ENCODE data around the gene CAMP. TPM values are rescaled to one million over a fixed set of nuclear protein-coding genes. Genes with fewer than 3 reads are reported as not detected.
"Not testable (repeated sequence)": the region's sequence is repeated elsewhere in the genome, so short reads cannot be mapped to it uniquely, and the experiment has no call there.

Gene CAMP
- total and polyA plus RNA-seq, 3 experiments from 2014 or later, result not detected

- Mint-ChIP-seq H3K36me3 (no peaks in the 10 kb centered on the region), H3K4me3 (no peak overlapping the region), H3K9me3 (no peaks in the 10 kb centered on the region), H3K27me3 (peaks cover 2 to 8% of the 10 kb centered on the region in 2 donors), H3K4me1 (no peaks in the 10 kb centered on the region), H3K27ac (no peak overlapping the region)
- H3K27ac ChIP-seq (ENCODE audit: low read depth, low read length), result no peak overlapping the region
- no peaks in the 10 kb centered on the region for H3K4me1 ChIP-seq (ENCODE audit: insufficient read depth, low read length)
- POLR2A ChIA-PET, result no interaction called here
- no peak overlapping the region for H3K4me3 ChIP-seq (ENCODE audit: low read length)
- peak in 1 of 5 donors; percentile 9 for DNase-seq
- no peaks in the 10 kb centered on the region for H3K9me3 ChIP-seq (ENCODE audit: low read length)
- no peaks in the 10 kb centered on the region for H3K36me3 ChIP-seq (ENCODE audit: insufficient read depth, low read length)
- no peaks in the 10 kb centered on the region for H3K27me3 ChIP-seq (ENCODE audit: insufficient read depth, low read length, poor library complexity, severe bottlenecking)
- CTCF ChIA-PET, result interaction anchor here (0.8 to 1.2 kb wide), 2 partner anchors 10 to 1087 kb away, joined by 3 to 4 read pairs; partner anchors contain the start of gene CDC25A
Measured at GRCh38 chr3:48199117-48199516, 24.2 kb upstream of the CAMP start.

GRCh38 chr3:48202632-48203031, 20.7 kb upstream of the CAMP start:
- POLR2A ChIA-PET, result interaction anchor here (0.6 kb wide), 1 partner anchor 256 kb away, joined by 3 read pairs; no protein-coding TSS in a partner anchor
- Histone ChIP-seq H3K27me3 (ENCODE audit: insufficient read depth, low read length, poor library complexity, severe bottlenecking) (no peaks in the 10 kb centered on the region), H3K4me1 (ENCODE audit: insufficient read depth, low read length) (no peaks in the 10 kb centered on the region), H3K27ac (ENCODE audit: low read depth, low read length) (no peak overlapping the region), H3K36me3 (ENCODE audit: insufficient read depth, low read length) (no peaks in the 10 kb centered on the region), H3K9me3 (ENCODE audit: low read length) (no peaks in the 10 kb centered on the region), H3K4me3 (ENCODE audit: low read length) (no peak overlapping the region)
- DNase-seq, result no peak
- H3K4me3 Mint-ChIP-seq, result no peak overlapping the region
- peak overlapping the region in 1 of 8 donors; percentile 27 for H3K27ac Mint-ChIP-seq
- no peaks in the 10 kb centered on the region for H3K27me3 Mint-ChIP-seq
- H3K36me3 Mint-ChIP-seq, result no peaks in the 10 kb centered on the region
- CTCF ChIA-PET, result no interaction called here
- no peaks in the 10 kb centered on the region for H3K4me1 Mint-ChIP-seq
- no peaks in the 10 kb centered on the region for H3K9me3 Mint-ChIP-seq

DNA sequence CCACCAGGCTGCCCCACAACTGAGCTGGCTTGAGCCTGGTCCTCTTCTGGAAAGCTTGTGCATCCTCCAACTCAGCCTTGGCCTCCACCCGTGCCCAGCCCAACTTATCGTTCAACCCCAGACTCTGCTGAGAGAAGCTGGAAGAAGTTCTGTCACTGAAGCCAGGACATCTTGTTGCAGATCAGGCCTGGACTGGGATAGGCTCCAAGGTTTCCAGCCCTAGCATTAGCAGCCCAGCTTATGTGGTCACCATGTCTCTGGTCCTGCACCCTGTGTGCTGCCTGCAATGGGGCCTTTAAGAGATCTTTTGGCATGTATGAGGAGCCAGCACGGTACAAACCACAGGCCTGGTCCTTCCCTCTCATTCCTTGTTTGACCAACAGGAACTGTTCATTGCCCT, 15.2 kb upstream of the CAMP start:
- peaks cover 0 to 5% of the 10 kb centered on the region in 2 donors for H3K27me3 Mint-ChIP-seq
- no peaks in the 10 kb centered on the region for H3K4me1 ChIP-seq (ENCODE audit: insufficient read depth, low read length)
- H3K27ac ChIP-seq (ENCODE audit: low read depth, low read length), result no peak overlapping the region
- H3K27ac Mint-ChIP-seq, result no peak overlapping the region
- H3K27me3 ChIP-seq (ENCODE audit: insufficient read depth, low read length, poor library complexity, severe bottlenecking), result no peaks in the 10 kb centered on the region
- CTCF ChIA-PET, result no interaction called here
- no peak for DNase-seq
- peaks cover 0 to 1% (median 0%) of the 10 kb centered on the region in 3 donors for H3K4me1 Mint-ChIP-seq
- H3K36me3 ChIP-seq (ENCODE audit: insufficient read depth, low read length), result no peaks in the 10 kb centered on the region
- POLR2A ChIA-PET, result no interaction called here
- H3K4me3 ChIP-seq (ENCODE audit: low read length), result no peak overlapping the region
- H3K9me3 ChIP-seq (ENCODE audit: low read length), result no peaks in the 10 kb centered on the region
- no peaks in the 10 kb centered on the region for H3K36me3 Mint-ChIP-seq
- no peaks in the 10 kb centered on the region for H3K9me3 Mint-ChIP-seq
- no peak overlapping the region for H3K4me3 Mint-ChIP-seq

- Mint-ChIP-seq H3K27me3 (peaks cover 0 to 5% of the 10 kb centered on the region in 2 donors), H3K36me3 (no peaks in the 10 kb centered on the region), H3K4me1 (peaks cover 0 to 1% (median 0%) of the 10 kb centered on the region in 3 donors), H3K4me3 (no peak overlapping the region), H3K9me3 (no peaks in the 10 kb centered on the region), H3K27ac (peak overlapping the region in 2 of 8 donors; percentile 36 to 47)
- DNase-seq, result no peak
- Histone ChIP-seq H3K27ac (ENCODE audit: low read depth, low read length) (no peak overlapping the region), H3K36me3 (ENCODE audit: insufficient read depth, low read length) (no peaks in the 10 kb centered on the region), H3K27me3 (ENCODE audit: insufficient read depth, low read length, poor library complexity, severe bottlenecking) (no peaks in the 10 kb centered on the region), H3K4me3 (ENCODE audit: low read length) (no peak overlapping the region), H3K9me3 (ENCODE audit: low read length) (no peaks in the 10 kb centered on the region), H3K4me1 (ENCODE audit: insufficient read depth, low read length) (no peaks in the 10 kb centered on the region)
- CTCF ChIA-PET, result no interaction called here
- POLR2A ChIA-PET, result no interaction called here
Measured at GRCh38 chr3:48209445-48209844, 13.8 kb upstream of the CAMP start.

DNA sequence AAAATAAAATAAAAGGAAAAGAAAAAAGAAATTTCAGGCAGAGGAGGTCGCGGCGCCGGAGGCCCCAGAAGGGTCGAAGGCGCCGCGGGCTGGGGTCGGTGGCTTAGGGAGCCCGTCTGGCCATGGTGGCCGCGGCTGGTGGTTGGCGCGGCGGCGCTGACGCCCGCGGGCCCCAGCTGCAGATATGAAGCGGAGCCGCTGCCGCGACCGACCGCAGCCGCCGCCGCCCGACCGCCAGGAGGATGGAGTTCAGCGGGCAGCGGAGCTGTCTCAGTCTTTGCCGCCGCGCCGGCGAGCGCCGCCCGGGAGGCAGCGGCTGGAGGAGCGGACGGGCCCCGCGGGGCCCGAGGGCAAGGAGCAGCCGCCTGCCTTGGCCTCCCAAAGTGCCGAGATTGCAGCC, 12.8 kb upstream of the CAMP start:
- H3K4me1 ChIP-seq (ENCODE audit: insufficient read depth, low read length); CTCF ChIA-PET: not testable (repeated sequence)

DNA sequence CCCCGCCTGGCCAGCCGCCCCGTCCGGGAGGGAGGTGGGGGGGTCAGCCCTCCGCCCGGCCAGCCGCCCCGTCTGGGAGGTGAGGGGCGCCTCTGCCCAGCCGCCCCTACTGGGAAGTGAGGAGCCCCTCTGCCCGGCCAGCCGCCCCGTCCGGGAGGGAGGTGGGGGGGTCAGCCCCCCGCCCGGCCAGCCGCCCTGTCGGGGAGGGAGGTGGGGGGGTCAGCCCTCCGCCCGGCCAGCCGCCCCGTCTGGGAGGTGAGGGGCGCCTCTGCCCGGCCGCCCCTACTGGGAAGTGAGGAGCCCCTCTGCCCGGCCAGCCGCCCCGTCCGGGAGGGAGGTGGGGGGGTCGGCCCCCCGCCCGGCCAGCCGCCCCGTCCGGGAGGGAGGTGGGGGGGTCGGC, 11.5 kb upstream of the CAMP start:
- H3K36me3 ChIP-seq (ENCODE audit: insufficient read depth, low read length); DNase-seq; H3K36me3 Mint-ChIP-seq; H3K27me3 ChIP-seq (ENCODE audit: insufficient read depth, low read length, poor library complexity, severe bottlenecking); CTCF ChIA-PET; H3K27ac Mint-ChIP-seq; H3K4me1 ChIP-seq (ENCODE audit: insufficient read depth, low read length); H3K4me3 Mint-ChIP-seq; H3K4me3 ChIP-seq (ENCODE audit: low read length); POLR2A ChIA-PET; H3K27me3 Mint-ChIP-seq; H3K4me1 Mint-ChIP-seq; H3K9me3 ChIP-seq (ENCODE audit: low read length); H3K27ac ChIP-seq (ENCODE audit: low read depth, low read length); H3K9me3 Mint-ChIP-seq: not testable (repeated sequence)

More for the DNA sequence above, 12.8 kb upstream of the CAMP start:
- H3K9me3 Mint-ChIP-seq; H3K27ac ChIP-seq (ENCODE audit: low read depth, low read length); H3K4me1 Mint-ChIP-seq; H3K27me3 Mint-ChIP-seq; H3K36me3 ChIP-seq (ENCODE audit: insufficient read depth, low read length); H3K27me3 ChIP-seq (ENCODE audit: insufficient read depth, low read length, poor library complexity, severe bottlenecking); POLR2A ChIA-PET; H3K4me3 ChIP-seq (ENCODE audit: low read length); DNase-seq; H3K4me3 Mint-ChIP-seq; H3K36me3 Mint-ChIP-seq; H3K27ac Mint-ChIP-seq; H3K9me3 ChIP-seq (ENCODE audit: low read length): not testable (repeated sequence)

DNA sequence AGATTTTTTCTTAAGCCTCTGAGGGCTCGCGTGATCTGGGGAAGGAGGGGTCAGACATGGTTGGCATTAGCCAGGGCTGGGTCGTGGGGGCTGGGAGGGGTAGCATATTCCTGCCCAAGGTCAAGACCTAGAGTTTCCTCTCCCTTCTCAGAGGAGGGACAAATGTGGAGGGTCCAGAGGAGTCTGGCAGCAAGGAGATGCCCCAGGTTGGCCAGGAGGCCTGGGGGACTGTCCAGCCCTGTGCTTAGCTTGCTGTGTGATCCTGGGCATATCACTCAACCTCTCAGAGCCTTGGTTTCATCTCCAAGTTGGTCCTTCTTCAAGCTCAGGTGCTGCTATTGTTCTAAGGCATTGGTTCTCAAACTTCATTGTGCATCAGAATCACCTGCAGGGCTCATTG, 9.1 kb upstream of the CAMP start:
- Histone ChIP-seq H3K9me3 (ENCODE audit: low read length) (no peaks in the 10 kb centered on the region), H3K4me3 (ENCODE audit: low read length) (no peak overlapping the region), H3K27ac (ENCODE audit: low read depth, low read length) (no peak overlapping the region), H3K36me3 (ENCODE audit: insufficient read depth, low read length) (no peaks in the 10 kb centered on the region), H3K27me3 (ENCODE audit: insufficient read depth, low read length, poor library complexity, severe bottlenecking) (no peaks in the 10 kb centered on the region), H3K4me1 (ENCODE audit: insufficient read depth, low read length) (no peaks in the 10 kb centered on the region)
- ChIA-PET CTCF (no interaction called here), POLR2A (no interaction called here)
- DNase-seq, result no peak
- no peak overlapping the region for H3K4me3 Mint-ChIP-seq
- H3K4me1 Mint-ChIP-seq, result peaks cover 0 to 1% (median 0%) of the 10 kb centered on the region in 3 donors
- H3K9me3 Mint-ChIP-seq, result no peaks in the 10 kb centered on the region
- peaks cover 0 to 7% of the 10 kb centered on the region in 2 donors for H3K27me3 Mint-ChIP-seq
- no peak overlapping the region for H3K27ac Mint-ChIP-seq
- no peaks in the 10 kb centered on the region for H3K36me3 Mint-ChIP-seq

- no peaks in the 10 kb centered on the region for H3K36me3 Mint-ChIP-seq
- peak overlapping the region in 2 of 8 donors; percentile 6 to 78 for H3K27ac Mint-ChIP-seq
- H3K4me3 Mint-ChIP-seq, result no peak overlapping the region
- no peak for DNase-seq
- H3K4me1 ChIP-seq (ENCODE audit: insufficient read depth, low read length), result no peaks in the 10 kb centered on the region
- H3K9me3 Mint-ChIP-seq, result no peaks in the 10 kb centered on the region
- ChIA-PET POLR2A (no interaction called here), CTCF (no interaction called here)
- no peaks in the 10 kb centered on the region for H3K36me3 ChIP-seq (ENCODE audit: insufficient read depth, low read length)
- H3K4me3 ChIP-seq (ENCODE audit: low read length), result no peak overlapping the region
- H3K27ac ChIP-seq (ENCODE audit: low read depth, low read length), result no peak overlapping the region
- no peaks in the 10 kb centered on the region for H3K9me3 ChIP-seq (ENCODE audit: low read length)
- peaks cover 0 to under 1% (median 0%) of the 10 kb centered on the region in 3 donors for H3K4me1 Mint-ChIP-seq
- no peaks in the 10 kb centered on the region for H3K27me3 ChIP-seq (ENCODE audit: insufficient read depth, low read length, poor library complexity, severe bottlenecking)
- H3K27me3 Mint-ChIP-seq, result peaks cover 0 to 5% of the 10 kb centered on the region in 2 donors
Measured at GRCh38 chr3:48215019-48215418, 8.3 kb upstream of the CAMP start.

- no peaks in the 10 kb centered on the region for H3K4me1 Mint-ChIP-seq
Measured at GRCh38 chr3:48215466-48215865, 7.8 kb upstream of the CAMP start.

More at GRCh38 chr3:48215466-48215865, 7.8 kb upstream of the CAMP start:
- ChIA-PET POLR2A (no interaction called here), CTCF (no interaction called here)
- no peaks in the 10 kb centered on the region for H3K4me1 ChIP-seq (ENCODE audit: insufficient read depth, low read length)
- no peaks in the 10 kb centered on the region for H3K9me3 Mint-ChIP-seq
- no peak overlapping the region for H3K27ac ChIP-seq (ENCODE audit: low read depth, low read length)
- H3K4me3 Mint-ChIP-seq, result no peak overlapping the region
- H3K9me3 ChIP-seq (ENCODE audit: low read length), result no peaks in the 10 kb centered on the region
- H3K36me3 ChIP-seq (ENCODE audit: insufficient read depth, low read length), result no peaks in the 10 kb centered on the region
- peaks cover 0 to 2% of the 10 kb centered on the region in 2 donors for H3K27me3 Mint-ChIP-seq
- no peaks in the 10 kb centered on the region for H3K36me3 Mint-ChIP-seq
- H3K27me3 ChIP-seq (ENCODE audit: insufficient read depth, low read length, poor library complexity, severe bottlenecking), result no peaks in the 10 kb centered on the region
- H3K4me3 ChIP-seq (ENCODE audit: low read length), result no peak overlapping the region
- no peak for DNase-seq
- H3K27ac Mint-ChIP-seq, result no peak overlapping the region
